HEK293T (cell line): ENCODE measurements around the gene CCDC167.

Experiments used
- CTCF ChIA-PET: fragments of 350-600 bp; formaldehyde crosslinking; extraction: SDS; loops from one replicate; lab custom pipeline; 2021; ENCODE audit warnings: antibody characterized with exemption, inconsistent platforms; lab: Yijun Ruan, JAX
- POLR2A ChIA-PET: fragments of 350-600 bp; formaldehyde crosslinking; extraction: SDS; loops from one replicate; lab custom pipeline; 2020; ENCODE audit warnings: antibody characterized with exemption, inconsistent platforms; lab: Yijun Ruan, JAX
- DNase-seq: peaks from one replicate; pipeline ENCODE4 v3.0.0; 2012; ENCODE audit warnings: mixed read lengths; ENCODE audit errors: extremely low spot score
- ARNT ChIP-seq: fragments of 450-650 bp; IDR thresholded peaks from 2 replicates; pipeline ENCODE4 v1.6.1; 2017; ENCODE audit warnings: mild to moderate bottlenecking
- BHLHE40 ChIP-seq: fragments of 450-650 bp; IDR thresholded peaks from 2 replicates; pipeline ENCODE4 v1.6.1; 2016; ENCODE audit warnings: mild to moderate bottlenecking, moderate library complexity, borderline replicate concordance
- CTBP1 ChIP-seq: fragments of 450-650 bp; IDR thresholded peaks from 2 replicates; pipeline ENCODE4 v1.6.1; 2016; ENCODE audit warnings: borderline replicate concordance
- ELF4 ChIP-seq: fragments of 450-650 bp; IDR thresholded peaks from 2 replicates; pipeline ENCODE4 v1.6.1; 2017; ENCODE audit warnings: antibody characterized with exemption
- FOXA1 ChIP-seq: fragments of 450-650 bp; IDR thresholded peaks from 2 replicates; pipeline ENCODE4 v1.6.1; 2016; ENCODE audit warnings: mild to moderate bottlenecking
- FOXK2 ChIP-seq: fragments of 450-650 bp; IDR thresholded peaks from 2 replicates; pipeline ENCODE4 v1.6.1; 2016; ENCODE audit warnings: mild to moderate bottlenecking
- FOXM1 ChIP-seq: fragments of 450-650 bp; IDR thresholded peaks from 2 replicates; pipeline ENCODE4 v1.6.1; 2017; ENCODE audit warnings: mild to moderate bottlenecking, borderline replicate concordance
- HDGF ChIP-seq: fragments of 450-650 bp; IDR thresholded peaks from 2 replicates; pipeline ENCODE4 v1.6.1; 2017; ENCODE audit warnings: antibody characterized with exemption, borderline replicate concordance
- L3MBTL2 ChIP-seq: fragments of 450-650 bp; conservative IDR thresholded peaks from 2 replicates; pipeline ENCODE4 v1.6.1; 2016; ENCODE audit warnings: mild to moderate bottlenecking
- LEF1 ChIP-seq: fragments of 450-650 bp; IDR thresholded peaks from 2 replicates; pipeline ENCODE4 v1.6.1; 2017; ENCODE audit warnings: mild to moderate bottlenecking, borderline replicate concordance
- NFRKB ChIP-seq: fragments of 450-650 bp; IDR thresholded peaks from 2 replicates; pipeline ENCODE4 v1.6.1; 2016; ENCODE audit warnings: mild to moderate bottlenecking, moderate library complexity
- SP1 ChIP-seq: fragments of 450-650 bp; IDR thresholded peaks from 2 replicates; pipeline ENCODE4 v1.6.1; 2017
- SUZ12 ChIP-seq: fragments of 450-650 bp; IDR thresholded peaks from 2 replicates; pipeline ENCODE4 v1.6.1; 2016; ENCODE audit warnings: mild to moderate bottlenecking
- TARDBP ChIP-seq: fragments of 450-650 bp; IDR thresholded peaks from 2 replicates; pipeline ENCODE4 v1.6.1; 2016
- ZNF384 ChIP-seq: fragments of 450-650 bp; IDR thresholded peaks from 2 replicates; pipeline ENCODE4 v1.6.1; 2016
- TF ChIP-seq, protein P1 (sequence below): fragments of 450-650 bp; IDR thresholded peaks from 2 replicates; pipeline ENCODE4 v1.6.1; 2016

Gene CCDC167

DNA sequence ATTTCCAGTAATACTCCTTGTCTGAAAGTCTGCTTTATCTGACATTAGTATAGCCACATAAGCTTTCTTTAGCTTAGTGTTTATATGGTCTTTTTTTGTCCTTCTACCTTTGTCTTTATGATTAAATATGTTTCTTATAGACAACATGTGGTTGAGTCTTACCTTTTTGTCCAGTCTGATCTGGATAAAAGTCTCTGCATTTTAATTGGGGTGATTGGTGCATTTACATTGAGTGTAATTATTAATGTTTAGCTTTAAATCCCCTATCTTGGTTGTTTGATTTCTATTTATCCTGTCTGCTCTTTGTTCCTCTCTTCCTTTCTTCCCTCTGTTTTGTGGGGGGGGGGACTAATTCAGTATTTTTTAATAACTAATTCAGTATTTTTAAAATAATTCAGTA lies 32.0 kb downstream of the CCDC167 start:
- no peak for DNase-seq
- ChIA-PET POLR2A (no interaction called here), CTCF (no interaction called here)
- TF ChIP-seq CTBP1 (no peak), ELF4 (no peak), SUZ12 (no peak), L3MBTL2 (no peak), HDGF (no peak), BHLHE40 (no peak), NFRKB (no peak), ARNT (no peak), FOXA1 (no peak), SP1 (no peak), FOXM1 (no peak), TARDBP (no peak), ZNF384 (no peak), LEF1 (no peak), FOXK2 (no peak)
- TF ChIP-seq, protein P1, sequence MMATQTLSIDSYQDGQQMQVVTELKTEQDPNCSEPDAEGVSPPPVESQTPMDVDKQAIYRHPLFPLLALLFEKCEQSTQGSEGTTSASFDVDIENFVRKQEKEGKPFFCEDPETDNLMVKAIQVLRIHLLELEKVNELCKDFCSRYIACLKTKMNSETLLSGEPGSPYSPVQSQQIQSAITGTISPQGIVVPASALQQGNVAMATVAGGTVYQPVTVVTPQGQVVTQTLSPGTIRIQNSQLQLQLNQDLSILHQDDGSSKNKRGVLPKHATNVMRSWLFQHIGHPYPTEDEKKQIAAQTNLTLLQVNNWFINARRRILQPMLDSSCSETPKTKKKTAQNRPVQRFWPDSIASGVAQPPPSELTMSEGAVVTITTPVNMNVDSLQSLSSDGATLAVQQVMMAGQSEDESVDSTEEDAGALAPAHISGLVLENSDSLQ, result no peak

DNA sequence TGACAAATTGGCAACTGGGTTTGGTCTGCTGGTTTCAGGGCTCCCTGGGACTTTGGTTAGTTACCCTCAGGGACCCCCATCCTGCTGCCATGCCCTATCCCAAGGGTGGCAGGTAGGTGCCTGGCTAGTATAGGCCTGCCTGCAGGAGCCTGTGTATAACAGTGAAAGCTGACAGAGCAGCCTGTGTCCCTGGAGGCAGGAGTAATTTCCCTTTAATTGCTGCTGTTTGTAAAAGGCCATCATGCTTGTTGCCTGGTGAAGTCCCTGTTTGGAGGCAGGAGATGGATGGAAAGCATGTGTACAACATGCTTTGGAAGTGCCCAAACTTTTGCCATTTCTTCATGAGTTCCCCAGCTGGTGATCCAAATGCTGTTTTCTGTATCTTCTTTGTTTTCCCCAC lies 36.6 kb downstream of the CCDC167 start:
- ChIA-PET CTCF (interaction anchor here (0.8 kb wide), 1 partner anchor 103 kb away, joined by 3 read pairs; no protein-coding TSS in a partner anchor), POLR2A (no interaction called here)
- TF ChIP-seq TARDBP, result no peak
- TF ChIP-seq FOXA1, result no peak
- no peak for TF ChIP-seq CTBP1
- no peak for TF ChIP-seq SUZ12
- TF ChIP-seq HDGF, result no peak
- TF ChIP-seq, protein P1, result no peak
- TF ChIP-seq ELF4, result no peak
- no peak for TF ChIP-seq FOXM1
- DNase-seq, result no peak

DNA sequence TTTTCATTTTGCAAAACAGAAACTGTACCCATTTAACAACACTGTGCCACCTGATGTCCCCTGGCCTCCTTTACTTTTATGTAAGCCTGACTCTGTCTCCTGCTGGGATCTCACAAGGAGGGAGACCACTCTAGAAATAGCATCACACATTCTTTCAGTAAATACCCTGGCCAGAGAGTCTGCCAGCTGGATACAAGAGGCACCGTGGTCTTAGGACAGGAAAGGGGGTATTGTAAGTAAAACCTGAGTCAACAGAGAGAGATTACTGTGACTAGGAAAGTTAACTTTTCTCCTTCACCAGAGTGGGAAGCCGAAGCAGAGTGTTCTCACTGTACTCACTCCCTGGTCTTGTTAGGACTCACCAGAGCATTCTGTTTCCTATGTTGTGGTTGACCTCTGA lies 38.9 kb downstream of the CCDC167 start:
- no peak for TF ChIP-seq ELF4
- TF ChIP-seq FOXM1, result no peak
- no peak for TF ChIP-seq L3MBTL2
- POLR2A ChIA-PET, result no interaction called here
- CTCF ChIA-PET, result no interaction called here
- no peak for DNase-seq

DNA sequence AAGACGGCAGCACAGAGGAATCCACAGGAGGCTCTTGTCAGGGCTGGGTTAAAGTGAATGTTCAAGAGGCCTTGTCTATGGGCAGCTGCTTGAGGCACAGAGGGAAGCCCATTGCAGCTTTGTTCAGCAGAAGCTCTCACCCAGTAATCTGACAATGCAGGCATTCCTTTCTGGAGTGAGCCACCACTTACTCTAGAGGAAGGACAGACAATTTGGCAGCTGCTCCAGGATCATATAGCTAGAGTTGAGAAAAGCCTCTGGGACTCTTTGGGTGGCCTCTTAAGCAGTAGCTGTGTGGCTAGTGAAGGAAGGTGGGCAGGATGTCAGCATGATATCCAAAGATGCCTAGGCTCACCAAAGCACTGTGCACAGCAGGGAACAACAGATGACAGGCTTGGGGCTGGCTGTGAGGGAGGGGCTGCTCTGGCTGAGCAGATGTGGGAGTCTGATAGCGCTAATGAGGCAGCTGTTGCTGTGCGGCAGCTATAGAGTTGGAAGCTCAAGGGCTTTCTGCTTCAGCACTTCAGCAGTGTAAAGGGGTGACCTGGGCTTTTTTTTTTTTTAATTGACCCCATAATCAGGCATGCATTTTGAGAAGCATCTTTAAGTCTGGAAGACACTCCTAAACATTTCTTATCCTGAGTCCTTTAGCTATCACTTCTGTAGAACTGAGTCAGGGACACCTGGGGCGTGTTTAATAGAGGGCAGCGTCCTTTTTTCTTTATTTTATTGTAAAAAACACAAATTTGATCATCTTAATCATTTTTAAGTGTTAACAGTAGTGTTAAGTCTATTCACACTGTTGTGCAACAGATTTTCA lies 39.5 kb downstream of the CCDC167 start:
- no peak for DNase-seq
- CTCF ChIA-PET, result no interaction called here
- POLR2A ChIA-PET, result no interaction called here
- TF ChIP-seq NFRKB, result no peak
- TF ChIP-seq LEF1, result no peak
- no peak for TF ChIP-seq ELF4
- TF ChIP-seq SP1, result no peak
- TF ChIP-seq ZNF384, result no peak
- TF ChIP-seq SUZ12, result no peak
- no peak for TF ChIP-seq ARNT
- no peak for TF ChIP-seq FOXK2
- TF ChIP-seq FOXA1, result no peak
- no peak for TF ChIP-seq BHLHE40
- TF ChIP-seq, protein P1, result no peak
- TF ChIP-seq L3MBTL2, result no peak
- TF ChIP-seq HDGF, result no peak
- TF ChIP-seq TARDBP, result no peak
- no peak for TF ChIP-seq CTBP1
- no peak for TF ChIP-seq FOXM1

DNA sequence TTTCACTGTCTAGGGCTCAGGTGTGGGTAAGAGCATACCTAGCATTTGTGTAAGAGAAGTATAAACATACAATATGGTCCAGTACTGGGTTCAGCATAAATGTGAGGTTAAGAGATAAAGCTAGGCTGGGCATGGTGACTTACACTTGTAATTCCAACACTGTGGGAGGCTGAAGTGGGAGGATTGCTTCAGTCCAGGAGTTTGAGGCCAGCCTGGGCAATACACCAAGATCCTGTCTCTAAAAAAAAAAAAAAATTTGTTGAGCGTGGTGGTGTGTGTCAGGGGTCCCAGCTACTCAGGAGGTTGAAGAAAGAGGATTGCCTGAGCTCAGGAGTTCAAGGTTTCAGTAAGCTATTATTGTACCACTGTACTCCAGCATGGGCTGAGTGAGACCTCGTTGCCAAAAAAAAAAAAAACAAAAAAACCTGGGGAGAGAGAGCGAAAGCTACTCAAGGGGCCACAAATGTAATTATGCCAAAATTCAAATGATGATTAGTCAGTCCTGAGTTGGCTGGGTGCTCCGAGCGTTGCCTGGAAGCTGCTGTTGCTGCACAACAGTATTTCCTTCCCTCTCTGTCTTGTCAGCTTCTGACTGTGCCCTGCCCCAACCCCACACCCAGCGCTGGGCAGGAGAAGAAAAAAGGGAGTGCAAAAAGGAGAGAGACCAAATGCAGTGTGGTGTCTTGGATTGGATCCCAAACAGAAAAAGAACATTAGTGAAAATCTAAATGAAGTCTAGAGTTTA lies 42.7 kb downstream of the CCDC167 start:
- no peak for DNase-seq
- CTCF ChIA-PET, result no interaction called here

DNA sequence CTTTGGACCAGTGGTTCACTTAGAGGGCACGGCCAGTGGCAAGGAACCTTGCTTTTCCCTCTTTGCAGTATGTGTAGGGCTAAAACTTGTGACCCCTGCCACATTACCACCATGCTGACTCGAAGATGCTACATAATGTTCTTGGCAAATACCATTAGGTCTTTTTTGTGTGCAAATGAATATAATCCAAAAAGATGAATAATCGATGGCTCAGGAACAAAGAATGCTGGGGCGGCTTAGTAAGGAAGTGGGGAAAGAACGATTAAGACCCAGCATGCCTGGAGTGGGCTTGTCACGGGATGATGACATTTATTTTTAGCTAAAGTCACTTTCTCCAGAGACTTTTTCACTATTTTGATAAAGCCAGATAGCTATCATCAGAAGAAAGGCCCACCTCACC lies 43.6 kb downstream of the CCDC167 start:
- ChIA-PET POLR2A (no interaction called here), CTCF (no interaction called here)
- TF ChIP-seq L3MBTL2, result no peak
- no peak for TF ChIP-seq ARNT
- TF ChIP-seq HDGF, result no peak
- no peak for TF ChIP-seq BHLHE40
- TF ChIP-seq ZNF384, result no peak
- no peak for TF ChIP-seq TARDBP
- TF ChIP-seq ELF4, result no peak
- no peak for TF ChIP-seq FOXA1
- no peak for TF ChIP-seq FOXK2
- TF ChIP-seq, protein P1, result no peak
- no peak for TF ChIP-seq SP1
- no peak for TF ChIP-seq NFRKB
- TF ChIP-seq CTBP1, result no peak
- TF ChIP-seq LEF1, result no peak
- no peak for TF ChIP-seq SUZ12
- DNase-seq, result no peak

More for the DNA sequence above, 42.7 kb downstream of the CCDC167 start:
- POLR2A ChIA-PET, result interaction anchor here (0.7 kb wide), 1 partner anchor 26 kb away, joined by 4 read pairs; no protein-coding TSS in a partner anchor
- no peak for TF ChIP-seq FOXM1
- TF ChIP-seq BHLHE40, result no peak
- no peak for TF ChIP-seq CTBP1
- TF ChIP-seq SUZ12, result no peak
- TF ChIP-seq LEF1, result no peak
- TF ChIP-seq ZNF384, result no peak
- TF ChIP-seq L3MBTL2, result no peak
- TF ChIP-seq ARNT, result no peak
- TF ChIP-seq FOXA1, result no peak
- no peak for TF ChIP-seq TARDBP
- TF ChIP-seq ELF4, result no peak
